Neural progenitor cell (in vitro differentiated cells): ENCODE data around the gene ARHGAP15. TPM values are rescaled to one million over a fixed set of nuclear protein-coding genes. Genes with fewer than 3 reads are reported as not detected.

ENCODE experiments used
- DNase-seq: peaks from one replicate; pipeline ENCODE4 v3.0.0-alpha.2; 2016; ENCODE audit warnings: low spot score
- H2AFZ ChIP-seq: fragments of 200-600 bp; sonication (generic); replicated peaks from 2 replicates; pipeline ENCODE4 v1.6.1; 2016; ENCODE audit warnings: antibody characterized with exemption
- H3F3A ChIP-seq: fragments of 200-600 bp; sonication (generic); 2 replicates; pipeline ENCODE4 v1.6.1; 2016; ENCODE audit warnings: antibody characterized with exemption, low read depth
- H3K27ac ChIP-seq: fragments of 200-600 bp; sonication (generic); 2 replicates; pipeline ENCODE4 v1.5.1; 2016; ENCODE audit warnings: mild to moderate bottlenecking
- H3K27me3 ChIP-seq: fragments of 200-600 bp; sonication (generic); 2 replicates; pipeline ENCODE4 v1.6.1; 2016; ENCODE audit warnings: mild to moderate bottlenecking, moderate library complexity
- H3K36me3 ChIP-seq: fragments of 200-600 bp; sonication (generic); 2 replicates; pipeline ENCODE4 v1.5.1; 2016
- H3K4me1 ChIP-seq: fragments of 200-600 bp; sonication (generic); 2 replicates; pipeline ENCODE4 v1.6.1; 2016; ENCODE audit warnings: mixed run types
- H3K4me2 ChIP-seq: fragments of 200-600 bp; sonication (generic); 2 replicates; pipeline ENCODE4 v1.6.1; 2016
- H3K4me3 ChIP-seq: fragments of 200-600 bp; sonication (generic); 2 replicates; pipeline ENCODE4 v1.5.1; 2016
- H3K79me2 ChIP-seq: fragments of 200-600 bp; sonication (generic); 2 replicates; pipeline ENCODE4 v1.6.1; 2016; ENCODE audit warnings: low read depth
- H3K9ac ChIP-seq: fragments of 200-600 bp; sonication (generic); 2 replicates; pipeline ENCODE4 v1.6.1; 2016
- H3K9me3 ChIP-seq: fragments of 200-600 bp; sonication (generic); 2 replicates; pipeline ENCODE4 v1.5.1; 2016; ENCODE audit warnings: low read depth
- H4K20me1 ChIP-seq: fragments of 200-600 bp; sonication (generic); 2 replicates; pipeline ENCODE4 v1.6.1; 2016; ENCODE audit warnings: low read depth
- H3K27ac Mint-ChIP-seq: 3 replicates; pipeline ENCODE4 v1.8.0; 2021; ENCODE audit warnings: mixed read lengths
- H3K27me3 Mint-ChIP-seq: 2 replicates; pipeline ENCODE4 v1.8.0; 2022; ENCODE audit warnings: low read depth, mild to moderate bottlenecking, inconsistent platforms, moderate library complexity, mixed read lengths; ENCODE audit not compliant: insufficient read depth
- H3K36me3 Mint-ChIP-seq: 3 replicates; pipeline ENCODE4 v1.8.0; 2021; ENCODE audit warnings: mixed read lengths
- H3K4me1 Mint-ChIP-seq: 3 replicates; pipeline ENCODE4 v1.8.0; 2021; ENCODE audit warnings: mixed read lengths
- H3K4me3 Mint-ChIP-seq: 3 replicates; pipeline ENCODE4 v1.8.0; 2021; ENCODE audit warnings: mild to moderate bottlenecking, moderate library complexity, mixed read lengths
- H3K9me3 Mint-ChIP-seq: 3 replicates; pipeline ENCODE4 v1.8.0; 2020; ENCODE audit warnings: mixed read lengths
- EZH2 ChIP-seq: fragments of 200-600 bp; sonication (generic); IDR thresholded peaks from 2 replicates; pipeline ENCODE4 v1.6.1; 2017; ENCODE audit warnings: antibody characterized with exemption, mild to moderate bottlenecking, moderate library complexity
- EZH2phosphoT487 ChIP-seq: fragments of 200-600 bp; sonication (generic); IDR thresholded peaks from 2 replicates; pipeline ENCODE4 v1.6.1; 2017; ENCODE audit warnings: antibody characterized with exemption
- total RNA-seq: library from RNA; depleted of rRNA; stranded (reverse); fragments of >200 nt; gene quantifications from 2 replicates; pipeline ENCODE4 v1.2.3, GENCODE V29; 2015; ENCODE audit warnings: low replicate concordance
- TF ChIP-seq, protein P1 (sequence below): fragments of 200-600 bp; sonication (generic); IDR thresholded peaks from 2 replicates; pipeline ENCODE4 v1.5.1; 2017; ENCODE audit warnings: antibody characterized with exemption, mild to moderate bottlenecking

The ARHGAP15 gene
- total RNA-seq, 1 donor from 2014 or later, result 5.9 TPM

GRCh38 chr2:143682436-143683055 lies 553.3 kb downstream of the ARHGAP15 start:
- Histone ChIP-seq H3K9ac (no peak overlapping the region), H4K20me1 (no peaks in the 10 kb centered on the region), H3K27me3 (no peaks in the 10 kb centered on the region), H3K36me3 (no peaks in the 10 kb centered on the region), H3K4me2 (no peak overlapping the region), H3K4me1 (peaks cover 6% of the 10 kb centered on the region), H2AFZ (peak overlapping the region; percentile 51), H3F3A (peaks cover 5% of the 10 kb centered on the region), H3K4me3 (no peak overlapping the region), H3K27ac (no peak overlapping the region), H3K9me3 (no peaks in the 10 kb centered on the region), H3K79me2 (no peaks in the 10 kb centered on the region)
- Mint-ChIP-seq H3K9me3 (no peaks in the 10 kb centered on the region), H3K27me3 (no peaks in the 10 kb centered on the region), H3K4me3 (no peak overlapping the region), H3K27ac (no peak overlapping the region), H3K4me1 (peaks cover 12% of the 10 kb centered on the region), H3K36me3 (no peaks in the 10 kb centered on the region)
- TF ChIP-seq, protein P1, sequence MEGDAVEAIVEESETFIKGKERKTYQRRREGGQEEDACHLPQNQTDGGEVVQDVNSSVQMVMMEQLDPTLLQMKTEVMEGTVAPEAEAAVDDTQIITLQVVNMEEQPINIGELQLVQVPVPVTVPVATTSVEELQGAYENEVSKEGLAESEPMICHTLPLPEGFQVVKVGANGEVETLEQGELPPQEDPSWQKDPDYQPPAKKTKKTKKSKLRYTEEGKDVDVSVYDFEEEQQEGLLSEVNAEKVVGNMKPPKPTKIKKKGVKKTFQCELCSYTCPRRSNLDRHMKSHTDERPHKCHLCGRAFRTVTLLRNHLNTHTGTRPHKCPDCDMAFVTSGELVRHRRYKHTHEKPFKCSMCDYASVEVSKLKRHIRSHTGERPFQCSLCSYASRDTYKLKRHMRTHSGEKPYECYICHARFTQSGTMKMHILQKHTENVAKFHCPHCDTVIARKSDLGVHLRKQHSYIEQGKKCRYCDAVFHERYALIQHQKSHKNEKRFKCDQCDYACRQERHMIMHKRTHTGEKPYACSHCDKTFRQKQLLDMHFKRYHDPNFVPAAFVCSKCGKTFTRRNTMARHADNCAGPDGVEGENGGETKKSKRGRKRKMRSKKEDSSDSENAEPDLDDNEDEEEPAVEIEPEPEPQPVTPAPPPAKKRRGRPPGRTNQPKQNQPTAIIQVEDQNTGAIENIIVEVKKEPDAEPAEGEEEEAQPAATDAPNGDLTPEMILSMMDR, result no peak
- TF ChIP-seq EZH2phosphoT487, result no peak
- no peak for TF ChIP-seq EZH2
- DNase-seq, result no peak

DNA sequence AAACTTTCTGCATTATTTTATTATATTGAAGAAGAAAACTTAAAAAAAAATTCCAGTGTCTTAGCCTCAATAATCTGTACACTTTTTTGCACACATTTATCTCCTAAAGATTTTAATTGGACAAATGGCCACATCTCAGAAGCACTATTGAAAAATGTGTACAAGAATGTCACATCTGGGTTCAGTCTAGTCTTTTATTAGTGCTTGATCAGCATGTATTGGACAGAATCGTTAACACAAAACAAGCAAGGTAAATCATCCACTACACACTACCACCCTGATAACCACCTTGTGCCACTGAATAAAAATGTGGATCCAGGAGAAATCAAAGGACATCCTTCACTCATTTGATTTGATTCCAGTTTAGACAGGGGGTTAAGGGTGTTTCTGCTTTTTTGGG lies 554.8 kb downstream of the ARHGAP15 start:
- no peak for TF ChIP-seq EZH2
- TF ChIP-seq, protein P1, result no peak
- no peak for TF ChIP-seq EZH2phosphoT487
- Mint-ChIP-seq H3K27ac (no peak overlapping the region), H3K27me3 (no peaks in the 10 kb centered on the region), H3K4me1 (peaks cover 12% of the 10 kb centered on the region), H3K9me3 (no peaks in the 10 kb centered on the region), H3K4me3 (no peak overlapping the region), H3K36me3 (no peaks in the 10 kb centered on the region)
- Histone ChIP-seq H3K27ac (no peak overlapping the region), H3K4me1 (peaks cover 6% of the 10 kb centered on the region), H3K9me3 (no peaks in the 10 kb centered on the region), H3K4me3 (no peak overlapping the region), H4K20me1 (no peaks in the 10 kb centered on the region), H3K27me3 (no peaks in the 10 kb centered on the region), H3F3A (peaks cover 5% of the 10 kb centered on the region), H2AFZ (no peak overlapping the region), H3K9ac (no peak overlapping the region), H3K36me3 (no peaks in the 10 kb centered on the region), H3K79me2 (no peaks in the 10 kb centered on the region), H3K4me2 (no peak overlapping the region)
- DNase-seq, result no peak

DNA sequence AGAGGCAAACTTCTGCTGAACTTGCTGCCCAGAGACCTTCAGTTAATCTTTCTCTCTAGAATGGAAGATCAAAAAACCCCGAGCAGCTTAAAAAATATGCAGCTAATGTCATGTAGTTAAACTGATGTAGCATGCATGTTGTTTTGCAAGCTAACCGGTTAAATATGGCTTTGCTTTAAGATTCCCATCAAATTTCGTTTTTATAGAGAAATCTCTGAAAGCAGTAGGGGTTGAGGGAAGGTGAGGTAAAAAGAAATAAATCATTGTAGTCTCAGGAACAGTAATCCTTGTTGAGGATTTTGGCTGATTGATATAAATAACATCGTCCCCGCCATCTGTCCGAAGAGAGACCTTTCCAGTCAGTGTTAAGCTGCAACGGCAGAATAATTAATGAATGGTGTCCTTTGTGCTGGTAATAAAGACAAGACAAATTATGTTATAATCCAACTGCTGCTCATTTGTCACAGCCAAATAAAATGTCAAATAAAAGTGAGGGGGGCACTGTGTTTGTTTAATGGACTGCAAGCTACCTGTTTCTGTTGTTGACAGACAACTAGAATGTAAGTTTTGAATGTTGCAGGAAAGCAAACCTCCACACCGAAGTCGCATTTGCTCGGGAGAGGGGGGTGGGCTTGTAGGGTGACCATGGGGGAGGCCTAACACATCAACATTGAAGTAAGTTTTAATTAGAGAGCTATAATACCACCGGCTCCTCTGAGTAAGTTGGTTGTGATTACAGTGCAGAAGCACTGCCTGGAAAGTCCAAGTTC lies 555.5 kb downstream of the ARHGAP15 start:
- no peak overlapping the region for H3K27ac ChIP-seq
- no peaks in the 10 kb centered on the region for H3K79me2 ChIP-seq
- H3K27me3 ChIP-seq, result no peaks in the 10 kb centered on the region
- TF ChIP-seq, protein P1, result no peak
- TF ChIP-seq EZH2 (no peak), EZH2phosphoT487 (no peak)
- no peak overlapping the region for H3K4me3 Mint-ChIP-seq
- H3K27me3 Mint-ChIP-seq, result no peaks in the 10 kb centered on the region
- H3K9me3 Mint-ChIP-seq, result no peaks in the 10 kb centered on the region
- no peaks in the 10 kb centered on the region for H4K20me1 ChIP-seq
- H3K4me1 ChIP-seq, result peaks cover 12% of the 10 kb centered on the region
- no peak overlapping the region for H3K4me3 ChIP-seq
- no peak for DNase-seq
- H3K9me3 ChIP-seq, result no peaks in the 10 kb centered on the region
- no peak overlapping the region for H2AFZ ChIP-seq
- no peaks in the 10 kb centered on the region for H3K36me3 Mint-ChIP-seq
- no peak overlapping the region for H3K27ac Mint-ChIP-seq
- no peak overlapping the region for H3K4me2 ChIP-seq
- peaks cover 12% of the 10 kb centered on the region for H3K4me1 Mint-ChIP-seq
- H3K36me3 ChIP-seq, result no peaks in the 10 kb centered on the region
- H3F3A ChIP-seq, result peaks cover 5% of the 10 kb centered on the region
- H3K9ac ChIP-seq, result no peak overlapping the region
